ENCODE data around the gene RTN4IP1. TPM values are rescaled to one million over a fixed set of nuclear protein-coding genes. Genes with fewer than 3 reads are reported as not detected.
"Not testable (repeated sequence)": the region's sequence is repeated elsewhere in the genome, so short reads cannot be mapped to it uniquely, and the experiment has no call there.

RTN4IP1 gene
- total and polyA plus RNA-seq, 7 donors = 10.0 to 25.6 (median 11.6) TPM

- Histone ChIP-seq H3K4me3 (no peak overlapping the region), H3K4me1 (no peaks in the 10 kb centered on the region), H3K27me3 (ENCODE audit: insufficient read depth in 3 of 3, low read length in 2 of 3) (no peaks in the 10 kb centered on the region), H3K27ac (no peak overlapping the region), H3K9me3 (no peaks in the 10 kb centered on the region), H3K36me3 (ENCODE audit: insufficient read depth in 1 of 2, low read depth in 1 of 2) (peaks cover 0 to 20% of the 10 kb centered on the region in 2 donors)
- TF ChIP-seq CTCF (IDR thresholded peaks at IDR 0.05) = no peak
- ATAC-seq (peak in 2 of 4 donors; percentile 65 to 72), DNase-seq (no peak)
- intact Hi-C loops (cut with DNase I) = loop anchor here (1.0 to 10.0 kb wide), 3 partner anchors 112 to 1127 kb away; no protein-coding TSS in a partner anchor
- WGBS, 3 donors = 52 to 71% (median 58%) methylated on average over 4 of the region's 4 CpGs
Measured at GRCh38 chr6:106564476-106564875, 64.8 kb downstream of the RTN4IP1 start.

- Histone ChIP-seq H3K27ac (no peak overlapping the region), H3K9me3 (no peaks in the 10 kb centered on the region), H3K36me3 (ENCODE audit: insufficient read depth in 1 of 2, low read depth in 1 of 2) (peaks cover 0 to 16% of the 10 kb centered on the region in 2 donors), H3K4me1 (no peaks in the 10 kb centered on the region), H3K4me3 (no peak overlapping the region), H3K27me3 (ENCODE audit: insufficient read depth in 3 of 3, low read length in 2 of 3) (no peaks in the 10 kb centered on the region)
- TF ChIP-seq CTCF (IDR thresholded peaks at IDR 0.05) = no peak
- WGBS, 3 donors = 24 to 31% (median 30%) methylated on average over 2 of the region's 2 CpGs
- DNase-seq (no peak), ATAC-seq (peak in 1 of 4 donors; percentile 47)
- intact Hi-C loops (cut with DNase I) = loop anchor here (1.0 to 10.0 kb wide), 3 partner anchors 111 to 1126 kb away; no protein-coding TSS in a partner anchor
Measured at GRCh38 chr6:106563614-106564013, 65.7 kb downstream of the RTN4IP1 start.

- H3K36me3 ChIP-seq (ENCODE audit: insufficient read depth in 1 of 2, low read depth in 1 of 2) = peaks cover 0 to 19% of the 10 kb centered on the region in 2 donors
- no peaks in the 10 kb centered on the region for H3K9me3 ChIP-seq
- no peak for ATAC-seq
- WGBS, 3 donors = 76 to 78% (median 77%) methylated on average over 6 of the region's 6 CpGs
- H3K4me1 ChIP-seq = no peaks in the 10 kb centered on the region
- no peak for TF ChIP-seq CTCF (IDR thresholded peaks at IDR 0.05)
- no peak overlapping the region for H3K4me3 ChIP-seq
- H3K27me3 ChIP-seq (ENCODE audit: insufficient read depth in 3 of 3, low read length in 2 of 3) = no peaks in the 10 kb centered on the region
- no peak for DNase-seq
- H3K27ac ChIP-seq = no peak overlapping the region
- intact Hi-C loops (cut with DNase I) = loop anchor here (5.0 to 10.0 kb wide), 2 partner anchors 227 to 1125 kb away; no protein-coding TSS in a partner anchor
Measured at GRCh38 chr6:106561686-106562405, 67.5 kb downstream of the RTN4IP1 start.

GRCh38 chr6:106560996-106561685, 68.2 kb downstream of the RTN4IP1 start:
- H3K27me3 ChIP-seq (ENCODE audit: insufficient read depth in 3 of 3, low read length in 2 of 3) = no peaks in the 10 kb centered on the region
- H3K4me3 ChIP-seq = no peak overlapping the region
- no peak for ATAC-seq
- intact Hi-C loops (cut with DNase I) = loop anchor here (5.0 to 10.0 kb wide), 2 partner anchors 226 to 1124 kb away; no protein-coding TSS in a partner anchor
- TF ChIP-seq CTCF (IDR thresholded peaks at IDR 0.05) = no peak
- no peaks in the 10 kb centered on the region for H3K9me3 ChIP-seq
- 84 to 91% (median 87%) methylated on average over 7 of the region's 7 CpGs for WGBS, 3 donors
- H3K4me1 ChIP-seq = no peaks in the 10 kb centered on the region
- DNase-seq = no peak
- H3K27ac ChIP-seq = no peak overlapping the region
- peaks cover 0 to 19% of the 10 kb centered on the region in 2 donors for H3K36me3 ChIP-seq (ENCODE audit: insufficient read depth in 1 of 2, low read depth in 1 of 2)

- WGBS, 3 donors = 91 to 97% (median 94%) methylated on average over 5 of the region's 5 CpGs
- H3K36me3 ChIP-seq (ENCODE audit: insufficient read depth in 1 of 2, low read depth in 1 of 2) = peaks cover 0 to 19% of the 10 kb centered on the region in 2 donors
- not testable (repeated sequence) for H3K4me3 ChIP-seq; DNase-seq; H3K27me3 ChIP-seq (ENCODE audit: insufficient read depth in 3 of 3, low read length in 2 of 3); ATAC-seq; H3K27ac ChIP-seq; H3K4me1 ChIP-seq; H3K9me3 ChIP-seq
- intact Hi-C loops (cut with DNase I) = loop anchor here (5.0 to 10.0 kb wide), 2 partner anchors 225 to 1122 kb away; no protein-coding TSS in a partner anchor
Measured at GRCh38 chr6:106559659-106560058, 69.6 kb downstream of the RTN4IP1 start.

Data from psoas muscle (tissue), 8 donors.